ENCODE results near the gene FOXJ1.

The FOXJ1 gene

DNA sequence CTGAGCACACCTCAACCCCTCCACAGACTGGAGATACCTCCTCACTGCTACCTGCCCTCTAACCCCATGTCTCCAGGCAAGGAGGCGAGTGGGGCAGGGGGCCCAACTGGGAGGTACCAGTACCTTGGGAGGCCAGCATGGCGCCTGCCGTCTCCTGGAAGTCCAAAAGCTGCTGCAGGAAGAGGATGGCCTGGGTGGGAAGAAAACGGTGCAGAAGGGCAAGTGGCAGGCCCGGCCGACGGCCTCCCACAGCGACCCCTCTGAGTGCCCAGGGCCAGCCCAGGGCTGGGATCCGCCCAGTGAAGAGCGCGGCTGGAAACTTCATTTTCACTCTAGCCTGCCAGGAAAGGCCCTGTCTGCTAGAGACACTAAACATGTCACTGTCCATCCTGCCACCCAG lies 53.5 kb downstream of the FOXJ1 start:
- no peaks in the 10 kb centered on the region for H3K9me3 ChIP-seq (ENCODE audit: control insufficient read depth, insufficient read depth, low read length)
- no peaks in the 10 kb centered on the region for H4K20me1 ChIP-seq (ENCODE audit: control insufficient read depth, insufficient read depth, low read depth, low read length)
- H3K27me3 ChIP-seq (ENCODE audit: control insufficient read depth, low read length) = no peaks in the 10 kb centered on the region
- H3K4me2 ChIP-seq (ENCODE audit: low read length) = no peak overlapping the region
- H3K4me1 ChIP-seq (ENCODE audit: control insufficient read depth, low read length) = no peaks in the 10 kb centered on the region
- H3K9me2 ChIP-seq (replicated peaks; ENCODE audit: control insufficient read depth, low read length) = no peaks in the 10 kb centered on the region
- no peak overlapping the region for H3K4me3 ChIP-seq (ENCODE audit: low read length)
- TF ChIP-seq, protein P1, sequence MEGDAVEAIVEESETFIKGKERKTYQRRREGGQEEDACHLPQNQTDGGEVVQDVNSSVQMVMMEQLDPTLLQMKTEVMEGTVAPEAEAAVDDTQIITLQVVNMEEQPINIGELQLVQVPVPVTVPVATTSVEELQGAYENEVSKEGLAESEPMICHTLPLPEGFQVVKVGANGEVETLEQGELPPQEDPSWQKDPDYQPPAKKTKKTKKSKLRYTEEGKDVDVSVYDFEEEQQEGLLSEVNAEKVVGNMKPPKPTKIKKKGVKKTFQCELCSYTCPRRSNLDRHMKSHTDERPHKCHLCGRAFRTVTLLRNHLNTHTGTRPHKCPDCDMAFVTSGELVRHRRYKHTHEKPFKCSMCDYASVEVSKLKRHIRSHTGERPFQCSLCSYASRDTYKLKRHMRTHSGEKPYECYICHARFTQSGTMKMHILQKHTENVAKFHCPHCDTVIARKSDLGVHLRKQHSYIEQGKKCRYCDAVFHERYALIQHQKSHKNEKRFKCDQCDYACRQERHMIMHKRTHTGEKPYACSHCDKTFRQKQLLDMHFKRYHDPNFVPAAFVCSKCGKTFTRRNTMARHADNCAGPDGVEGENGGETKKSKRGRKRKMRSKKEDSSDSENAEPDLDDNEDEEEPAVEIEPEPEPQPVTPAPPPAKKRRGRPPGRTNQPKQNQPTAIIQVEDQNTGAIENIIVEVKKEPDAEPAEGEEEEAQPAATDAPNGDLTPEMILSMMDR (IDR thresholded peaks at IDR 0.05; ENCODE audit: low read depth, low read length, poor library complexity, severe bottlenecking) = no peak
- no peak for TF ChIP-seq EZH2phosphoT487 (IDR thresholded peaks at IDR 0.05; ENCODE audit: borderline replicate concordance, low read length)
- no peak overlapping the region for H3K27ac ChIP-seq (ENCODE audit: low read depth, low read length)
- H3K36me3 ChIP-seq (ENCODE audit: control insufficient read depth, low read length) = peaks cover 36% of the 10 kb centered on the region
- H3F3A ChIP-seq (ENCODE audit: control insufficient read depth, insufficient read depth) = no peaks in the 10 kb centered on the region
- H3K79me2 ChIP-seq (ENCODE audit: control insufficient read depth, low read length) = no peaks in the 10 kb centered on the region

DNA sequence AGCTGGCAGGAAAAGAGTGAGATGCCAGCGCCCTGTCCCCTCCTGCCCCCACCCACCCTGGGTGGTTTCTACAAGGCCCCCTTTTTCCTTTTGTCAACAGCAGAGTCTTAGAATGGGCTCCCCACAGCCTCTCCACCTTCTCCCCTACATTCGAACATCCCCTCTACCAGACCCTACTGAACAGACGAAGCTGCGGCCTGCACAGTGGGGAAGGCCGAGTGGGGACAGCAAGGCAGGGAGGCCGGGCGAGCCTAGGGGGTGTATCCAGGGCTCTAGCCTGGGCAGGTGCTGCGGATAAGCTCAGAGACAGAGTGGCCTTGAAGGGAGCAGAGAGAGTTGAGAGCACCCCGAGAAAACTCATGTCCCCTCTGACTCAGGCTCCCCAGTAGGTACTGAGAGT lies 54.7 kb downstream of the FOXJ1 start:
- Histone ChIP-seq H3K79me2 (ENCODE audit: control insufficient read depth, low read length) (no peaks in the 10 kb centered on the region), H3K27me3 (ENCODE audit: control insufficient read depth, low read length) (no peaks in the 10 kb centered on the region), H4K20me1 (ENCODE audit: control insufficient read depth, insufficient read depth, low read depth, low read length) (no peaks in the 10 kb centered on the region), H3F3A (ENCODE audit: control insufficient read depth, insufficient read depth) (no peaks in the 10 kb centered on the region), H3K4me3 (ENCODE audit: low read length) (no peak overlapping the region), H3K36me3 (ENCODE audit: control insufficient read depth, low read length) (peaks cover 36% of the 10 kb centered on the region), H3K4me2 (ENCODE audit: low read length) (no peak overlapping the region), H3K9me2 (replicated peaks; ENCODE audit: control insufficient read depth, low read length) (no peaks in the 10 kb centered on the region), H3K9me3 (ENCODE audit: control insufficient read depth, insufficient read depth, low read length) (no peaks in the 10 kb centered on the region), H3K4me1 (ENCODE audit: control insufficient read depth, low read length) (no peaks in the 10 kb centered on the region), H3K27ac (ENCODE audit: low read depth, low read length) (no peak overlapping the region)
- no peak for TF ChIP-seq EZH2phosphoT487 (IDR thresholded peaks at IDR 0.05; ENCODE audit: borderline replicate concordance, low read length)
- TF ChIP-seq, protein P1 (IDR thresholded peaks at IDR 0.05; ENCODE audit: low read depth, low read length, poor library complexity, severe bottlenecking) = no peak
